ENCODE data around the gene ALKAL2. TPM values are rescaled to one million over a fixed set of nuclear protein-coding genes. Genes with fewer than 3 reads are reported as not detected.

Gene ALKAL2
- total RNA-seq, 1 donor from 2014 or later: 1.1 TPM

DNA sequence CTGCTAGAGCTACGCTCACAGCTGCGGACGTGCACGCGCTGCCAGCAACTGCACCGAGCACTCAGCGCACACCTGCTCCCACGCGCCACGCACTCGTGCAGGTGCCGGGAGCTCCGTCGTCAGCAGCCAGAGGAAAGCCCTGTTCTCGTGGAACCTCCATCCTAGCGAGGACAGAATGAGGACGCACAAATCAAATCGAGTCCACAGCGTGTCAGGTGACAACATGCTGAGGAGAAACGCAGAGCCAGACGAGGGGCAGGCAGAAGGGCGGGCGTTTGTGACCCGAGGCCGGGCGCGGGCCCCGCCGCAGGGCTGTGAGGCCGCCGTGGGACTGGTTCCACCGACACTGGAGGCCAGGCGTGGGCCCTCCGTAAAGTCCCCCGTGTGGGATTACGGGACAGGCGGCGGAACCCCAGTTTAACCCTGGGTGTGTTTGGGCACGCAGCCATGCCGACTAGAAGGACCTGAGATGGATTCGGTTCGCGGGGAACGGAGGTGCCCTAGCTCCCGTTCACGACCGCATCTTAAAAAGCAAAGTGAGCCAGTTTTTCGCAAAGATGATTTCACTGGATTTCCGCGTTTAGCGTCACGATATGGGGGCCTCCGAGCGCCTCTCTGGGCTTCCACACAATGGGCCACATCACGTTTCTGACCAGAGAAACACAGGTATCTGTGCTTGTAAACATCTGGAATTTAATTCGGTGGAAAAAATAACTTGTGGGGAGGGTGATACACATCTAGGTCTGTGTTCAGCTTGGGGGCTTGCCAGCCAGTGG, 26.9 kb upstream of the ALKAL2 start:
- TF ChIP-seq CTCF (IDR thresholded peaks at IDR 0.05; ENCODE audit: borderline replicate concordance): no peak
- Histone ChIP-seq H3K27me3 (ENCODE audit: low read depth) (peaks cover 66% of the 10 kb centered on the region), H3K4me3 (no peak overlapping the region), H3K36me3 (no peaks in the 10 kb centered on the region), H3K27ac (replicated peaks) (no peak overlapping the region), H3K4me1 (no peaks in the 10 kb centered on the region), H3K9me3 (replicated peaks) (no peaks in the 10 kb centered on the region)
- DNase-seq: no peak
- intact Hi-C loops (cut with micrococcal nuclease): no loop called here

GRCh38 chr2:313991-314390, 26.1 kb upstream of the ALKAL2 start:
- intact Hi-C loops (cut with micrococcal nuclease): no loop called here
- H3K27me3 ChIP-seq (ENCODE audit: low read depth): peaks cover 73% of the 10 kb centered on the region

DNA sequence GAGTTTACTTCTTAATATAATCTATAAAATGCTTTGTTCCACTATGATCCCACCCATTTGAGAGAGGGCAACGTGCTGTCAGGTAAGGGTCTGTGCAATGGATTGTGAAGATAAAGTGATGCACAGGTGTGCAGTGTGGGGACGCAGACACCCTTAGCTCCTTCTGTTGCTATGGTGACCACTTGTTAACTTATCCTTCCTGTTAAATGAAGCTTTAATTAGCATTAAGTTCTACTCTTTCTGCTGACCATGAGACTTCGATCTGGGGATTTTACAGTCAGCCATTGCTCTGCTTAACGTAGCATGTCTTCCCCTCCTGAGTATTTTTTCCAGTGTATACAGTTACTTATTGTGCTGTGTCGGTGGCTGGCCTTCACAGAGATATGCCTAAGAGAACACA, 23.1 kb upstream of the ALKAL2 start:
- Histone ChIP-seq H3K27ac (replicated peaks) (no peak overlapping the region), H3K4me3 (no peak overlapping the region), H3K27me3 (ENCODE audit: low read depth) (peaks cover 59% of the 10 kb centered on the region), H3K4me1 (no peaks in the 10 kb centered on the region), H3K36me3 (no peaks in the 10 kb centered on the region), H3K9me3 (replicated peaks) (no peaks in the 10 kb centered on the region)
- no peak for DNase-seq
- intact Hi-C loops (cut with micrococcal nuclease): no loop called here
- TF ChIP-seq CTCF (IDR thresholded peaks at IDR 0.05; ENCODE audit: borderline replicate concordance): no peak

More at GRCh38 chr2:313991-314390, 26.1 kb upstream of the ALKAL2 start:
- Histone ChIP-seq H3K4me1 (no peaks in the 10 kb centered on the region), H3K9me3 (replicated peaks) (no peaks in the 10 kb centered on the region), H3K4me3 (no peak overlapping the region), H3K36me3 (no peaks in the 10 kb centered on the region), H3K27ac (replicated peaks) (no peak overlapping the region)
- no peak for DNase-seq
- TF ChIP-seq CTCF (IDR thresholded peaks at IDR 0.05; ENCODE audit: borderline replicate concordance): no peak

- peaks cover 49% of the 10 kb centered on the region for H3K27me3 ChIP-seq (ENCODE audit: low read depth)
- DNase-seq: no peak
- H3K4me1 ChIP-seq: no peaks in the 10 kb centered on the region
- H3K27ac ChIP-seq (replicated peaks): no peak overlapping the region
- no peak for TF ChIP-seq CTCF (IDR thresholded peaks at IDR 0.05; ENCODE audit: borderline replicate concordance)
- H3K9me3 ChIP-seq (replicated peaks): no peaks in the 10 kb centered on the region
- intact Hi-C loops (cut with micrococcal nuclease): no loop called here
- H3K4me3 ChIP-seq: no peak overlapping the region
- no peaks in the 10 kb centered on the region for H3K36me3 ChIP-seq
These were observed 22.1 kb upstream of the ALKAL2 start for GRCh38 chr2:309954-310510.

- Histone ChIP-seq H3K4me1 (no peaks in the 10 kb centered on the region), H3K9me3 (replicated peaks) (no peaks in the 10 kb centered on the region), H3K36me3 (no peaks in the 10 kb centered on the region), H3K4me3 (no peak overlapping the region), H3K27me3 (ENCODE audit: low read depth) (peaks cover 43% of the 10 kb centered on the region), H3K27ac (replicated peaks) (no peak overlapping the region)
- DNase-seq: no peak
- TF ChIP-seq CTCF (IDR thresholded peaks at IDR 0.05; ENCODE audit: borderline replicate concordance): no peak
- intact Hi-C loops (cut with micrococcal nuclease): no loop called here
These were observed 21.5 kb upstream of the ALKAL2 start for GRCh38 chr2:309148-309953.

Data from left ventricle myocardium inferior (tissue), 1 donor.